HG02943 (cell line): ENCODE measurements around the gene CACNA1S.

Experiments
- ATAC-seq: cut with Tn5 transposase; IDR thresholded peaks from one replicate; pipeline ENCODE4 v1.9.1; 2021; ENCODE audit warnings: mild to moderate bottlenecking, low read depth, moderate library complexity; ENCODE audit not compliant: unreplicated experiment

The CACNA1S gene

GRCh38 chr1:201140941-201141260, 28.7 kb upstream of the CACNA1S start:
- no peak for ATAC-seq

- ATAC-seq: no peak
These were observed 28.2 kb upstream of the CACNA1S start for GRCh38 chr1:201140235-201140940.

GRCh38 chr1:201139756-201140155, 27.5 kb upstream of the CACNA1S start:
- ATAC-seq: no peak

GRCh38 chr1:201139306-201139705, 27.1 kb upstream of the CACNA1S start:
- ATAC-seq: no peak

- ATAC-seq: no peak
These were observed 26.1 kb upstream of the CACNA1S start for GRCh38 chr1:201138311-201138840.

- no peak for ATAC-seq
These were observed 25.5 kb upstream of the CACNA1S start for GRCh38 chr1:201137579-201138310.

- ATAC-seq: no peak
These were observed 24.8 kb upstream of the CACNA1S start for GRCh38 chr1:201137024-201137392.

- ATAC-seq: no peak
These were observed 24.3 kb upstream of the CACNA1S start for GRCh38 chr1:201136355-201137023.

- ATAC-seq: no peak
These were observed 22.2 kb upstream of the CACNA1S start for GRCh38 chr1:201134405-201134804.

- ATAC-seq: no peak
These were observed 19.2 kb upstream of the CACNA1S start for GRCh38 chr1:201131398-201131797.

GRCh38 chr1:201128962-201129361, 16.7 kb upstream of the CACNA1S start:
- no peak for ATAC-seq

- ATAC-seq: no peak
These were observed 16.2 kb upstream of the CACNA1S start for GRCh38 chr1:201128476-201128875.

GRCh38 chr1:201127755-201128455, 15.7 kb upstream of the CACNA1S start:
- no peak for ATAC-seq

GRCh38 chr1:201126832-201127754, 14.9 kb upstream of the CACNA1S start, which contains the start of gene ASCL5:
Gene ASCL5, minus strand, starts transcription at chr1:201127184. Its CDS starts 11,812 bp downstream, at chr1:201115372.
- ATAC-seq: no peak

GRCh38 chr1:201126463-201126831, 14.2 kb upstream of the CACNA1S start:
- no peak for ATAC-seq

- no peak for ATAC-seq
These were observed 13.6 kb upstream of the CACNA1S start for GRCh38 chr1:201125800-201126199.

GRCh38 chr1:201125019-201125418, 12.8 kb upstream of the CACNA1S start:
- no peak for ATAC-seq

GRCh38 chr1:201123866-201124265, 11.6 kb upstream of the CACNA1S start:
- no peak for ATAC-seq

GRCh38 chr1:201122321-201122957, 10.2 kb upstream of the CACNA1S start:
- no peak for ATAC-seq
